A549 (cell line): ENCODE measurements around the gene L3MBTL1. TPM values are rescaled to one million over a fixed set of nuclear protein-coding genes. Genes with fewer than 3 reads are reported as not detected.

Experiments used
- ATAC-seq, 2 experiments: fragments of 200-7000 bp in 1 of 2; fragments of >200 bp in 1 of 2; cut with Nextera tagmentation in 1 of 2; cut with Tn5 transposase in 1 of 2; 3 replicates each; pipeline versions ENCODE4 v1.8.0 to v1.9.1; 2018 to 2020; ENCODE audit warnings: mild to moderate bottlenecking in 1 of 2, moderate library complexity in 1 of 2
- CTCF ChIA-PET: fragments of 300-600 bp; sonication (Branson Sonifier 250); formaldehyde crosslinking; extraction: SDS; loops from one replicate; lab custom pipeline; 2021; ENCODE audit warnings: antibody characterized with exemption, inconsistent platforms; lab: Yijun Ruan, JAX
- POLR2A ChIA-PET: fragments of 350-600 bp; formaldehyde crosslinking; extraction: SDS; loops from one replicate; lab custom pipeline; 2021; ENCODE audit warnings: antibody characterized with exemption, inconsistent platforms; lab: Yijun Ruan, JAX
- DNase-seq, 2 experiments: peaks; one replicate each; pipeline versions ENCODE4 v3.0.0 to v3.0.0-alpha.2; 2011 to 2016; ENCODE audit warnings: low read depth in 1 of 2, low spot score in 1 of 2
- FAIRE-seq: peaks from 2 replicates; lab custom pipeline; 2011; peaks lifted over from hg19 to GRCh38; lab: Jason Lieb, UNC
- H3K27ac ChIP-seq, 2 experiments: fragments of >200 bp; sonication (Bioruptor Twin); formaldehyde crosslinking; 3 replicates each; pipeline ENCODE4 v1.5.1; 2016 to 2017
- H3K4me1 ChIP-seq: fragments of >200 bp; sonication (Bioruptor Twin); formaldehyde crosslinking; 3 replicates; pipeline ENCODE4 v1.6.1; 2016
- H3K4me2 ChIP-seq: fragments of >200 bp; sonication (Bioruptor Twin); formaldehyde crosslinking; 3 replicates; pipeline ENCODE4 v1.6.1; 2016
- H3K4me3 ChIP-seq: fragments of >200 bp; sonication (Bioruptor Twin); formaldehyde crosslinking; 3 replicates; pipeline ENCODE4 v1.5.1; 2016
- H3K9me3 ChIP-seq: fragments of >200 bp; sonication (Bioruptor Twin); formaldehyde crosslinking; 3 replicates; pipeline ENCODE4 v1.6.1; 2016
- BHLHE40 ChIP-seq: IDR thresholded peaks from 2 replicates; pipeline ENCODE4 v1.6.1; 2012; ENCODE audit warnings: low read depth, low read length, inconsistent platforms
- E2F6 ChIP-seq: IDR thresholded peaks from 2 replicates; pipeline ENCODE4 v1.6.1; 2012; ENCODE audit warnings: low read depth, borderline replicate concordance
- EHF ChIP-seq: fragments of 250-450 bp; sonication (Bioruptor Pico); IDR thresholded peaks from 2 replicates; pipeline ENCODE4 v1.5.0; 2020; ENCODE audit warnings: mild to moderate bottlenecking
- EHMT2 ChIP-seq: fragments of 200-600 bp; sonication (generic); IDR thresholded peaks from 2 replicates; pipeline ENCODE4 v1.6.1; 2016; ENCODE audit warnings: antibody characterized with exemption, low read depth, mild to moderate bottlenecking, moderate library complexity
- ESRRA ChIP-seq: fragments of 150-350 bp; IDR thresholded peaks from 2 replicates; pipeline ENCODE4 v1.6.1; 2014; ENCODE audit warnings: mild to moderate bottlenecking, low read length, borderline replicate concordance
- FOSB ChIP-seq: fragments of 250-450 bp; sonication (Bioruptor Pico); IDR thresholded peaks from 2 replicates; pipeline ENCODE4 v1.5.0; 2020; ENCODE audit warnings: mild to moderate bottlenecking, moderate library complexity
- FOXS1 ChIP-seq: fragments of 250-450 bp; sonication (Bioruptor Pico); IDR thresholded peaks from 2 replicates; pipeline ENCODE4 v1.5.0; 2020; ENCODE audit warnings: mild to moderate bottlenecking, moderate library complexity
- HDAC2 ChIP-seq: fragments of 200-600 bp; sonication (generic); IDR thresholded peaks from 2 replicates; pipeline ENCODE4 v1.6.1; 2016
- HES2 ChIP-seq: fragments of >200 bp; sonication (Bioruptor Twin); formaldehyde crosslinking; IDR thresholded peaks from 2 replicates; pipeline ENCODE4 v1.6.1; 2016
- HEYL ChIP-seq: fragments of 250-450 bp; sonication (Bioruptor Pico); IDR thresholded peaks from 2 replicates; pipeline ENCODE4 v1.8.0; 2021; ENCODE audit warnings: mild to moderate bottlenecking, moderate library complexity
- HOXA7 ChIP-seq: fragments of 250-450 bp; sonication (Bioruptor Pico); IDR thresholded peaks from 2 replicates; pipeline ENCODE4 v1.5.0; 2020; ENCODE audit warnings: mild to moderate bottlenecking, moderate library complexity
- HOXB5 ChIP-seq: fragments of 250-450 bp; sonication (Bioruptor Pico); IDR thresholded peaks from 2 replicates; pipeline ENCODE4 v1.5.0; 2020; ENCODE audit warnings: mild to moderate bottlenecking, moderate library complexity
- JUNB ChIP-seq: fragments of >200 bp; sonication (Bioruptor Twin); formaldehyde crosslinking; IDR thresholded peaks from 2 replicates; pipeline ENCODE4 v1.6.1; 2016
- KDM1A ChIP-seq: fragments of 200-600 bp; sonication (generic); IDR thresholded peaks from 2 replicates; pipeline ENCODE4 v1.6.1; 2016; ENCODE audit warnings: low read depth, mild to moderate bottlenecking
- KDM5A ChIP-seq: fragments of 200-600 bp; sonication (generic); IDR thresholded peaks from 2 replicates; pipeline ENCODE4 v1.6.1; 2016; ENCODE audit warnings: antibody characterized with exemption, mild to moderate bottlenecking
- MAFK ChIP-seq: fragments of 450-650 bp; IDR thresholded peaks from 2 replicates; pipeline ENCODE4 v1.6.1; 2014; ENCODE audit not compliant: partially characterized antibody
- MAX ChIP-seq: IDR thresholded peaks from 2 replicates; pipeline ENCODE4 v1.6.1; 2012
- MAZ ChIP-seq: fragments of 150-350 bp; IDR thresholded peaks from 2 replicates; pipeline ENCODE4 v1.6.1; 2014; ENCODE audit warnings: antibody characterized with exemption, low read depth, low read length, borderline replicate concordance
- MYC ChIP-seq: IDR thresholded peaks from 2 replicates; pipeline ENCODE4 v1.6.1; 2012; ENCODE audit warnings: mild to moderate bottlenecking, inconsistent platforms, low read length, improper control_type of control experiment, borderline replicate concordance
- PBX3 ChIP-seq: IDR thresholded peaks from 2 replicates; pipeline ENCODE4 v1.6.1; 2012
- RAD21 ChIP-seq, 2 experiments: fragments of >200 bp in 1 of 2; sonication (Bioruptor Twin) in 1 of 2; formaldehyde crosslinking in 1 of 2; IDR thresholded peaks in 1 of 2; conservative IDR thresholded peaks in 1 of 2; 2 replicates in 1 of 2; 3 replicates in 1 of 2; pipeline ENCODE4 v1.6.1; 2012 to 2018; ENCODE audit warnings: inconsistent platforms in 1 of 2
- REST ChIP-seq: fragments of 200-600 bp; sonication (generic); IDR thresholded peaks from 2 replicates; pipeline ENCODE4 v1.6.1; 2016; ENCODE audit warnings: antibody characterized with exemption, mild to moderate bottlenecking, moderate library complexity
- TFCP2L1 ChIP-seq: fragments of 250-450 bp; sonication (Bioruptor Pico); IDR thresholded peaks from 2 replicates; pipeline ENCODE4 v1.5.0; 2021; ENCODE audit warnings: mild to moderate bottlenecking
- ZNF302 ChIP-seq: fragments of 250-450 bp; sonication (Bioruptor Pico); IDR thresholded peaks from 2 replicates; pipeline ENCODE4 v1.9.0; 2021; ENCODE audit warnings: inconsistent platforms, mild to moderate bottlenecking, moderate library complexity
- ZSCAN20 ChIP-seq: fragments of 250-450 bp; sonication (Bioruptor Pico); IDR thresholded peaks from 2 replicates; pipeline ENCODE4 v1.8.0; 2022; ENCODE audit warnings: mild to moderate bottlenecking, moderate library complexity
- WGBS: methylation state at CpG from one replicate; pipeline ENCODE4 v1.1.6; 2017; ENCODE audit errors: missing lambda C conversion rate; 5-methylcytosine and 5-hydroxymethylcytosine counted together
- polyA plus RNA-seq, 4 experiments: library from polyadenylated mRNA; depleted of rRNA in 3 of 4; stranded (reverse); fragments of >200 nt; fragmentation: RNase III in 1 of 4; extraction: RNeasy Plus Mini Kit Qiagen cat#74134 plus additional on column Dnase treatment in 1 of 4; gene quantifications; 2 replicates in 3 of 4; 3 replicates in 1 of 4; pipeline ENCODE4 v1.2.3, GENCODE V29; 2011 to 2017

Gene L3MBTL1
- polyA plus RNA-seq, 2 of the 4 experiments (the other 2 are of a cell fraction): 2.5 to 3.8 TPM

GRCh38 chr20:43544501-43544900 lies 37.0 kb downstream of the L3MBTL1 start:
- FAIRE-seq (no peak), ATAC-seq (no peak)
- CTCF ChIA-PET: interaction anchor here (0.9 kb wide), 1 partner anchor 137 kb away, joined by 3 read pairs; no protein-coding TSS in a partner anchor

GRCh38 chr20:43545837-43546578 lies 38.5 kb downstream of the L3MBTL1 start:
- ChIA-PET POLR2A (no interaction called here), CTCF (interaction anchor here (0.6 to 1.8 kb wide), 8 partner anchors 9 to 981 kb away, joined by 3 to 15 read pairs (median 4); no protein-coding TSS in a partner anchor)
- no peak for FAIRE-seq
- DNase-seq: no peak
- H3K9me3 ChIP-seq: peaks cover 6% of the 10 kb centered on the region; the same call in 1 of the 3 replicates
- peaks cover 6% of the 10 kb centered on the region; the same call in 2 of the 3 replicates for H3K4me1 ChIP-seq
- no peak overlapping the region for H3K4me2 ChIP-seq
- H3K4me3 ChIP-seq: no peak overlapping the region
- no peak overlapping the region for H3K27ac ChIP-seq
- no peak for ATAC-seq
- 61% methylated on average over 4 of the region's 4 CpGs for WGBS
- TF ChIP-seq FOXS1 (no peak), EHMT2 (no peak), E2F6 (no peak), KDM5A (no peak), KDM1A (no peak), HEYL (no peak), RAD21 (conservative IDR thresholded peaks at IDR 0.05 in 1 of 2, IDR thresholded peaks at IDR 0.05 in 1 of 2) (no peak), JUNB (no peak), FOSB (CRISPR knock-in tag) (no peak), EHF (no peak), ZSCAN20 (CRISPR knock-in tag) (no peak), HOXA7 (CRISPR knock-in tag) (no peak), ESRRA (no peak)

More at GRCh38 chr20:43544501-43544900, 37.0 kb downstream of the L3MBTL1 start:
- Histone ChIP-seq H3K9me3 (peaks cover 6% of the 10 kb centered on the region; the same call in 1 of the 3 replicates), H3K4me3 (no peak overlapping the region), H3K27ac (no peak overlapping the region), H3K4me2 (no peak overlapping the region), H3K4me1 (peaks cover 7% of the 10 kb centered on the region; the same call in 2 of the 3 replicates)
- POLR2A ChIA-PET: no interaction called here
- DNase-seq: no peak
- WGBS: 83% methylated on average over 9 of the region's 9 CpGs
- TF ChIP-seq EHMT2 (no peak), MAZ (no peak), HDAC2 (no peak), KDM1A (no peak), E2F6 (no peak), ESRRA (no peak), MAFK (no peak), TFCP2L1 (CRISPR knock-in tag) (no peak), MAX (no peak), KDM5A (no peak), HOXB5 (no peak), BHLHE40 (no peak), ZSCAN20 (CRISPR knock-in tag) (no peak), ZNF302 (CRISPR knock-in tag) (no peak), HES2 (no peak), REST (no peak), PBX3 (no peak), MYC (no peak)
